ENCODE results near the gene PDXK. TPM values are rescaled to one million over a fixed set of nuclear protein-coding genes. Genes with fewer than 3 reads are reported as not detected.
A peak's percentile ranks its signal among the peaks of the same experiment; 100 is the strongest.

PDXK gene
- total and polyA plus RNA-seq, 9 of the 15 experiments (the other 6 are each of a cell fraction or from before 2014, with no cell fraction given), result 5.6 to 162 (median 76.5) TPM

GRCh38 chr21:43766734-43767497 is 48.0 kb downstream of the PDXK start (continued):
- no peak for TF ChIP-seq CAMTA2 (CRISPR knock-in tag; conservative IDR thresholded peaks at IDR 0.05)
- TF ChIP-seq, protein P1, sequence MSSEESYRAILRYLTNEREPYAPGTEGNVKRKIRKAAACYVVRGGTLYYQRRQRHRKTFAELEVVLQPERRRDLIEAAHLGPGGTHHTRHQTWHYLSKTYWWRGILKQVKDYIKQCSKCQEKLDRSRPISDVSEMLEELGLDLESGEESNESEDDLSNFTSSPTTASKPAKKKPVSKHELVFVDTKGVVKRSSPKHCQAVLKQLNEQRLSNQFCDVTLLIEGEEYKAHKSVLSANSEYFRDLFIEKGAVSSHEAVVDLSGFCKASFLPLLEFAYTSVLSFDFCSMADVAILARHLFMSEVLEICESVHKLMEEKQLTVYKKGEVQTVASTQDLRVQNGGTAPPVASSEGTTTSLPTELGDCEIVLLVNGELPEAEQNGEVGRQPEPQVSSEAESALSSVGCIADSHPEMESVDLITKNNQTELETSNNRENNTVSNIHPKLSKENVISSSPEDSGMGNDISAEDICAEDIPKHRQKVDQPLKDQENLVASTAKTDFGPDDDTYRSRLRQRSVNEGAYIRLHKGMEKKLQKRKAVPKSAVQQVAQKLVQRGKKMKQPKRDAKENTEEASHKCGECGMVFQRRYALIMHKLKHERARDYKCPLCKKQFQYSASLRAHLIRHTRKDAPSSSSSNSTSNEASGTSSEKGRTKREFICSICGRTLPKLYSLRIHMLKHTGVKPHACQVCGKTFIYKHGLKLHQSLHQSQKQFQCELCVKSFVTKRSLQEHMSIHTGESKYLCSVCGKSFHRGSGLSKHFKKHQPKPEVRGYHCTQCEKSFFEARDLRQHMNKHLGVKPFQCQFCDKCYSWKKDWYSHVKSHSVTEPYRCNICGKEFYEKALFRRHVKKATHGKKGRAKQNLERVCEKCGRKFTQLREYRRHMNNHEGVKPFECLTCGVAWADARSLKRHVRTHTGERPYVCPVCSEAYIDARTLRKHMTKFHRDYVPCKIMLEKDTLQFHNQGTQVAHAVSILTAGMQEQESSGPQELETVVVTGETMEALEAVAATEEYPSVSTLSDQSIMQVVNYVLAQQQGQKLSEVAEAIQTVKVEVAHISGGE (CRISPR knock-in tag; IDR thresholded peaks at IDR 0.05), result no peak
- no peak for TF ChIP-seq SNIP1 (IDR thresholded peaks at IDR 0.05; ENCODE audit: low read depth)
- TF ChIP-seq, protein P2, sequence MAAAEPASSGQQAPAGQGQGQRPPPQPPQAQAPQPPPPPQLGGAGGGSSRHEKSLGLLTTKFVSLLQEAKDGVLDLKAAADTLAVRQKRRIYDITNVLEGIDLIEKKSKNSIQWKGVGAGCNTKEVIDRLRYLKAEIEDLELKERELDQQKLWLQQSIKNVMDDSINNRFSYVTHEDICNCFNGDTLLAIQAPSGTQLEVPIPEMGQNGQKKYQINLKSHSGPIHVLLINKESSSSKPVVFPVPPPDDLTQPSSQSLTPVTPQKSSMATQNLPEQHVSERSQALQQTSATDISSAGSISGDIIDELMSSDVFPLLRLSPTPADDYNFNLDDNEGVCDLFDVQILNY (CRISPR knock-in tag; IDR thresholded peaks at IDR 0.05), result no peak
- no peak for TF ChIP-seq NR2C1 (IDR thresholded peaks at IDR 0.05)
- TF ChIP-seq NR2C1 (tag; IDR thresholded peaks at IDR 0.05), result no peak
- no peak for TF ChIP-seq STAG1 (CRISPR knock-in tag; IDR thresholded peaks at IDR 0.05; ENCODE audit: borderline replicate concordance)
- TF ChIP-seq TAF7 (tag; IDR thresholded peaks at IDR 0.05), result no peak
- TF ChIP-seq RNF219 (CRISPR knock-in tag; IDR thresholded peaks at IDR 0.05), result no peak
- no peak for TF ChIP-seq ETS2 (tag; IDR thresholded peaks at IDR 0.05; ENCODE audit: borderline replicate concordance, poor library complexity, severe bottlenecking)
- TF ChIP-seq ZC3H8 (IDR thresholded peaks at IDR 0.05), result no peak
- 0 out of 2 replicates have a peak, but pooled peaks have one; percentile 36 for TF ChIP-seq ARID2 (IDR thresholded peaks at IDR 0.05)
- no peak for TF ChIP-seq ZNF324 (CRISPR knock-in tag; IDR thresholded peaks at IDR 0.05)
- no peak for TF ChIP-seq NR1H2 (CRISPR knock-in tag; IDR thresholded peaks at IDR 0.05)
- no peak for TF ChIP-seq PPARD (CRISPR knock-in tag; IDR thresholded peaks at IDR 0.05)
- no peak for TF ChIP-seq ESRRB (CRISPR knock-in tag; IDR thresholded peaks at IDR 0.05; ENCODE audit: borderline replicate concordance)
- no peak for TF ChIP-seq KDM2B (CRISPR knock-in tag; IDR thresholded peaks at IDR 0.05)

Data from K562 (cell line).